Fibroblast of the aortic adventitia (primary cell): ENCODE data around the gene TNRC18. TPM values are rescaled to one million over a fixed set of nuclear protein-coding genes. Genes with fewer than 3 reads are reported as not detected.
"Not testable (repeated sequence)": the region's sequence is repeated elsewhere in the genome, so short reads cannot be mapped to it uniquely, and the experiment has no call there.

ENCODE experiments used
- DNase-seq: peaks from one replicate; pipeline ENCODE4 v3.0.0-alpha.2; 2010; ENCODE audit warnings: low read depth
- H3K4me3 ChIP-seq: 2 replicates; pipeline ENCODE4 v1.5.1; 2011; ENCODE audit warnings: low read depth, mild to moderate bottlenecking, control low read depth, low read length, moderate library complexity
- CTCF ChIP-seq: IDR thresholded peaks from 2 replicates; pipeline ENCODE4 v1.5.1; 2011; ENCODE audit warnings: mild to moderate bottlenecking, low read length, control low read depth, inconsistent platforms; ENCODE audit not compliant: insufficient read depth
- total RNA-seq: library from RNA; depleted of rRNA; stranded (reverse); fragments of >200 nt; gene quantifications from 2 replicates; pipeline ENCODE4 v1.2.3, GENCODE V29; 2012; ENCODE audit warnings: low replicate concordance

TNRC18 gene
- total RNA-seq, 1 donor: 57.8 TPM

- no peak for DNase-seq
- no peak for TF ChIP-seq CTCF
- H3K4me3 ChIP-seq: no peak overlapping the region
These were observed 147.0 kb downstream of the TNRC18 start for GRCh38 chr7:5276611-5277010.

GRCh38 chr7:5276123-5276522 is 147.5 kb downstream of the TNRC18 start:
- not testable (repeated sequence) for H3K4me3 ChIP-seq, DNase-seq

- H3K4me3 ChIP-seq: not testable (repeated sequence)
- DNase-seq: peak; percentile 7
These were observed 148.1 kb downstream of the TNRC18 start for GRCh38 chr7:5275510-5275909.

- DNase-seq: peak; percentile 11
- not testable (repeated sequence) for H3K4me3 ChIP-seq
These were observed 148.6 kb downstream of the TNRC18 start for GRCh38 chr7:5274985-5275431.

GRCh38 chr7:5274441-5274840 is 149.2 kb downstream of the TNRC18 start:
- no peak for DNase-seq
- H3K4me3 ChIP-seq: no peak overlapping the region
- TF ChIP-seq CTCF: no peak

GRCh38 chr7:5273831-5274405 is 149.7 kb downstream of the TNRC18 start:
- H3K4me3 ChIP-seq, DNase-seq: not testable (repeated sequence)

GRCh38 chr7:5270788-5271187 is 152.8 kb downstream of the TNRC18 start:
- no peak overlapping the region for H3K4me3 ChIP-seq
- TF ChIP-seq CTCF: no peak
- no peak for DNase-seq

- DNase-seq, H3K4me3 ChIP-seq: not testable (repeated sequence)
These were observed 153.5 kb downstream of the TNRC18 start for GRCh38 chr7:5269992-5270657.

GRCh38 chr7:5267829-5268228 is 155.8 kb downstream of the TNRC18 start:
- DNase-seq, H3K4me3 ChIP-seq: not testable (repeated sequence)

- no peak overlapping the region for H3K4me3 ChIP-seq
- no peak for TF ChIP-seq CTCF
- no peak for DNase-seq
These were observed 157.2 kb downstream of the TNRC18 start for GRCh38 chr7:5266191-5267028.
